NCI-H1694 (cell line): ENCODE results near the gene DDIT4.
"Not testable (repeated sequence)": the region's sequence is repeated elsewhere in the genome, so short reads cannot be mapped to it uniquely, and the experiment has no call there.

ENCODE experiments used
- DNase-seq: peaks from one replicate; lab custom pipeline; 2025; lab: John Stamatoyannopoulos, UW

The DDIT4 gene

DNA sequence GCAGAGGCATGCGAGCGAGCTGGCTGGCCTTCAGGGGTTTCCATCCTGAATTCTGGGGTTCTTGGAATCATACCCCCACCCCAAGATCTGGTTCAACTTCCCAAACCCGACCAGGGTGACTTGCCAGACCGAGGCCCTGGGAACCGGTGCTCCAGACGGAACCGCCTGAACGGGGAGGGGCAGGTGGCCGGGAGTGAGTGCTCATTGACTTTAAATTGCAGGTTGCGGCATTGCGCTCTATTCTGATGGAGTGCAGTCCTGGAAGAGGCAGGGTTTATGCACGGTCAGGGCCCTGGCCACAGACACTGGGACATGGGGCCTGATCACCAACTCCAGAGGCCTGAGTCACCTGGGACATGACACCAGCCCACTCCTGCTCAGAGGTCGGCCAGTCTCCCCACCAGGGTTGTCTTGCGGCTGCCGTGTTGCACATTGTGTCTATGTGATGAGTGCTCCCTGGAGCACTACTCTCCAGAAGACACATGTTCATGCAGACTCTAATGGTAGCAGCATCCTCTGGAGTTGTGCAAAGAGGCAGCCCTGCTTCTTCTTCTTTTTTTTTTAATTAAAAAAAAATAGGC lies 5.8 kb upstream of the DDIT4 start:
- DNase-seq = no peak

DNA sequence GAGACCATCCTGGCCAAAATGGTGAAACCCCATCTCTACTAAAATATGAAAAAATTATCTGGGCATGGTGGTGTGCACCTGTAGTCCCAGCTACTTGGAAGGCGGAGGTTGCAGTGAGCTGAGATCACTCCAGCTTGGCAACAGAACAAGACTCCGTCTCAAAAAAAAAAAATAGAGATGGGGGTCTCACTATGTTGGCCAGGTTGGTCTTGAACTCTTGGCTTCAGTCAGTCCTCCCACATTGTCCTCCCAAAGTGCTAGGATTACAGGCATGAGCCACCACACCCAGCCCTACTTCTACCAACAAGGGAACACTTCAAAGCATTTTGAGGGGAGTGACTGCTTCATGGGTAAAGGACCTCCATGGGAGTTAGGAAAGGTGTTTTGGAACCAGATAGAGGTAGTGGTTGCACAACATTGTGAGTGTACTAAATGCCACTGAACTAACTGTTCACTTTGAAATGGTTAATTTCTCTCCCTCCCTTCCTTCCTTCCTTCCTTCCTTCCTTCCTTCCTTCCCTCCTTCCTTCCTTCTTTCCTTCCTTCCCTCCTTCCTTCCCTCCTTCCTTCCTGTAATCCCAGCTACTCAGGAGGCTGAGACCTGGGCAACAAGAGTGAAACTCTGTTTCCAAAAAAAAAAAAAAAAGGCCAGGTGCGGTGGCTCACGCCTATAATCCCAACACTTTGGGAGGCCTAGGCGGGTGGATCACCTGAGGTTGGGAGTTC lies 5.1 kb upstream of the DDIT4 start:
- DNase-seq = not testable (repeated sequence)

- DNase-seq = no peak
Observed at GRCh38 chr10:72270607-72271281, 3.0 kb upstream of the DDIT4 start.

- no peak for DNase-seq
Observed at GRCh38 chr10:72272689-72273409, 875 bp upstream of the DDIT4 start.

DNA sequence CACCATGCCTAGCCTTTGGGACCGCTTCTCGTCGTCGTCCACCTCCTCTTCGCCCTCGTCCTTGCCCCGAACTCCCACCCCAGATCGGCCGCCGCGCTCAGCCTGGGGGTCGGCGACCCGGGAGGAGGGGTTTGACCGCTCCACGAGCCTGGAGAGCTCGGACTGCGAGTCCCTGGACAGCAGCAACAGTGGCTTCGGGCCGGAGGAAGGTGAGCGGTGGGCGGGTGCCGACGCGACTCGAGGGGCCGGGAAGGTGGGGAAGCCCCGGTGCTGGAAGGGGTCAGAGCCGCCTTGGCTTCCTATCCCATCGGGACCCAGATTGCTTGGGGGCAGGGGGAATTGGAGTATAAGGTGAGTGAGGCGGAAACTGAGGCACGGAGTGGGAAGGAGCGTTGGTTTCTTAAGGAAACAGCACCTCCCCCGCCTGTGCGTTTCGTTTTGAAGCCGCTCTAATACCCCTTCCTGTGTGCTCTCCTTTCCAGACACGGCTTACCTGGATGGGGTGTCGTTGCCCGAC lies 547 bp downstream of the DDIT4 start:
- no peak for DNase-seq

DNA sequence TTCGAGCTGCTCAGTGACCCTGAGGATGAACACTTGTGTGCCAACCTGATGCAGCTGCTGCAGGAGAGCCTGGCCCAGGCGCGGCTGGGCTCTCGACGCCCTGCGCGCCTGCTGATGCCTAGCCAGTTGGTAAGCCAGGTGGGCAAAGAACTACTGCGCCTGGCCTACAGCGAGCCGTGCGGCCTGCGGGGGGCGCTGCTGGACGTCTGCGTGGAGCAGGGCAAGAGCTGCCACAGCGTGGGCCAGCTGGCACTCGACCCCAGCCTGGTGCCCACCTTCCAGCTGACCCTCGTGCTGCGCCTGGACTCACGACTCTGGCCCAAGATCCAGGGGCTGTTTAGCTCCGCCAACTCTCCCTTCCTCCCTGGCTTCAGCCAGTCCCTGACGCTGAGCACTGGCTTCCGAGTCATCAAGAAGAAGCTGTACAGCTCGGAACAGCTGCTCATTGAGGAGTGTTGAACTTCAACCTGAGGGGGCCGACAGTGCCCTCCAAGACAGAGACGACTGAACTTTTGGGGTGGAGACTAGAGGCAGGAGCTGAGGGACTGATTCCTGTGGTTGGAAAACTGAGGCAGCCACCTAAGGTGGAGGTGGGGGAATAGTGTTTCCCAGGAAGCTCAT lies 1.1 kb downstream of the DDIT4 start:
- no peak for DNase-seq

DNA sequence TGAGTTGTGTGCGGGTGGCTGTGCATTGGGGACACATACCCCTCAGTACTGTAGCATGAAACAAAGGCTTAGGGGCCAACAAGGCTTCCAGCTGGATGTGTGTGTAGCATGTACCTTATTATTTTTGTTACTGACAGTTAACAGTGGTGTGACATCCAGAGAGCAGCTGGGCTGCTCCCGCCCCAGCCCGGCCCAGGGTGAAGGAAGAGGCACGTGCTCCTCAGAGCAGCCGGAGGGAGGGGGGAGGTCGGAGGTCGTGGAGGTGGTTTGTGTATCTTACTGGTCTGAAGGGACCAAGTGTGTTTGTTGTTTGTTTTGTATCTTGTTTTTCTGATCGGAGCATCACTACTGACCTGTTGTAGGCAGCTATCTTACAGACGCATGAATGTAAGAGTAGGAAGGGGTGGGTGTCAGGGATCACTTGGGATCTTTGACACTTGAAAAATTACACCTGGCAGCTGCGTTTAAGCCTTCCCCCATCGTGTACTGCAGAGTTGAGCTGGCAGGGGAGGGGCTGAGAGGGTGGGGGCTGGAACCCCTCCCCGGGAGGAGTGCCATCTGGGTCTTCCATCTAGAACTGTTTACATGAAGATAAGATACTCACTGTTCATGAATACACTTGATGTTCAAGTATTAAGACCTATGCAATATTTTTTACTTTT lies 1.8 kb downstream of the DDIT4 start:
- no peak for DNase-seq

DNA sequence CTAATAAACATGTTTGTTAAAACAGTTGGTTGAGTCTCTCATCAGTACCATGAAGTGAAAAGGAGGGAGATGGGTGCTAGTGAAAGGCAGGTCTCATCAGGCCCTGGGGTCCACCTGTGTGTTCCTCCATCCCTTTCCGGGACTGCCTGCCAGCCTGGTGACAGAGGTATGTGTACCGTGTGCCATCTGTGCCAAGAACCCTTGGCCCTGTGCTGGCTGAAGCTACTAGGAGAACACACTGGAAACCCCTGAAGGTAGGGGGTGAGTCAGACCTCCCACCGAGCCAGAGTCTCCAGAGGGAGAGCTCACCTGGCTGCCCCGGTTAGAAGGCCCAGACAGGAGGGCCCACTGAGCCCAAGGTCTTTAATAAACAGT lies 2.3 kb downstream of the DDIT4 start:
- no peak for DNase-seq

- no peak for DNase-seq
Observed at GRCh38 chr10:72276421-72277339, 3.0 kb downstream of the DDIT4 start.

GRCh38 chr10:72277340-72277995 lies 3.7 kb downstream of the DDIT4 start:
- no peak for DNase-seq

DNA sequence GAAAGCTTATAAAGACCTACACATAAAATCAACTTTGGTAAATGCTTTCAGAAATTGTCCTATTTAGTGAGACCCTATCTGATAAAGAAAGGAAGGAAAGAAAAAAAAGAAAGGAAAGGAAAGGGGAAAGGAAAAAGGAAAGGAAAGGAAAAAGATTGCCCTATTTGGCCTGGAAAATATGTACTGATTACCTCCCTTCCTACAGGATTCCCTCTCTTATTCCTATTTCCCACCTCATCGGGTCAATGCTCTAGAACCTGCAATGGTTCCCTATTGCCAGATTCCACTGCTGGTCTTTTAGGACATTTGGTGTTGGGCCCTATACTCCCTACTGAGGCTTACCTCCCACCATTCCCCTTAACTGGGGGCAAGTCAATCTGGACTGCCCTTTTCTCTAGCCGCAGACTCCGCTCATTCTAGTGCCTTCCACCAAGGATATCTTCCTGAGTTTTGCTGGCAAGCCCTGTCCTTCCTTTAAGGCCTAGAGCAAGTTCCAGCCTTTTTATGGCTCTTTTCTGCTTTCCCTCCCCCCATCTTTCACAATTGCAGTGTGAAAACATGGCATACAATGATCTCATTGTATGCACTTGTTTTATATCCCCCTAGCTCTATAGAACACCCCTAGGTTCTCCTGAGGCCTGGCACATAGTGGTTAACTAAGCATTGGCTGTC lies 4.4 kb downstream of the DDIT4 start:
- DNase-seq = no peak

GRCh38 chr10:72278668-72279393 lies 5.1 kb downstream of the DDIT4 start:
- no peak for DNase-seq

DNA sequence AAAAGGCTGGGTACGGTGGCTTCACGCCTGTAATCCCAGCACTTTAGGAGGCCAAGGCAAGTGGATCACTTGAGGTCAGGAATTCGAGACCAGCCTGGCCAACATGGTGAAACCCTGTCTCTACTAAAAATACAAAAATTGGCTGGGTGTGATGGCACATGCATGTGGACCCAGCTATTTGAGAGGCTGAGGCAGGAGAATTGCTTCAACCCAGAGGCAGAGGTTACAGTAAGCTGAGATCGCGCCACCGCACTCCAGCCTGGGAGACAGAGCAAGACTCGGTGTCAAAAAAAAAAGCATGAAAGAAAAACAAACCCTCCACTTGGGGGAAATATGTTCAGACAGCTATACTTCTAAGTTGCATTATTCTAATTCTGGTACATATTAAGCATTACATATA lies 5.9 kb downstream of the DDIT4 start:
- not testable (repeated sequence) for DNase-seq

GRCh38 chr10:72283131-72283530 lies 9.4 kb downstream of the DDIT4 start:
- DNase-seq = no peak

- no peak for DNase-seq
Observed at GRCh38 chr10:72285972-72286521, 12.3 kb downstream of the DDIT4 start.

- DNase-seq = no peak
Observed at GRCh38 chr10:72291019-72291532, 17.4 kb downstream of the DDIT4 start.

DNA sequence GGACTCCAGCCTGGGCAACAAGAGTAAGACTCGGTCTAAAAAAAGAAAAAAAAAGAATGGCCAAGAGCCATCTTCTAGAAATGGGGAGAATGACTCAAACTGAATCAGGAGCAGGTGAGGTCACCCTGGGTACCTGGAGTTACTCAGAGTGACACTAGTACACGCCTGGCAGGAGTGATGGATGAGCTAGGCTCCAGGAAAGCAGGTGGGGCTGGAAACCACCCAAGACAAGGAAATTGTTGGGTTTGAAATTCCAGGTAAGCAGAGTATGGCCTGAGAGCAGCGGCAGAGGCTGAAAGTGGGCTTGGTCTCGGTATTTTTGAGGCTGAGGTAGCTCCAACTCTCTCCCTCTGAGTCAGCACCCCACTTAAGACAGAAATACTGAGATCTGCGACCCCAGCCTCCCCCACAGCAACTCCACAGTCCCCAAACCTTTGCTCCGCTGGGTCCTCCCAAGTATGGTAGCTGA lies 18.5 kb downstream of the DDIT4 start:
- no peak for DNase-seq

- DNase-seq = no peak
Observed at GRCh38 chr10:72295330-72295910, 21.7 kb downstream of the DDIT4 start.
